GM19023 (cell line): ENCODE results near the gene SLC19A3.

ENCODE experiments used
- ATAC-seq: cut with Tn5 transposase; IDR thresholded peaks from one replicate; pipeline ENCODE4 v1.9.1; 2021; ENCODE audit warnings: mild to moderate bottlenecking, moderate library complexity; ENCODE audit not compliant: unreplicated experiment

The SLC19A3 gene

DNA sequence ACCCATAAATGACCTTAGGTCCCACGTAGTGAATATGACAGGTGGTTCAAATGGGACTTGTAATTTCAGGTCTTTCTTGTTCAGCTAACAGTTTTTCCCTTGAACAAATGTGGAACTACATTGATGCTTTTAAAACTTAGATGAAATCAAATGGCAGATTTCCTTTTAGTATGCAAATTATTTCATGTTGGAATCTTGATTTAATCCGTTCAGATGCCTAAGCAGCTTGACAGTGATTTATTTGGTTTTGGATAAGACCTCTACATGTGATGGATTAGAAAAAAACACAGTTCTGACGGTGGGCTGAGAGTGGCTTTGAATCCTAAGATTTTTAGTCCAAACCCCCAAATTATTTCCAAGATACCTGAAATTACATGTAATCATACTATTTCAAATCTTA, 83.6 kb downstream of the SLC19A3 start:
- ATAC-seq = no peak
